Measurements from ENCODE around the gene PRPF19.

Gene PRPF19

DNA sequence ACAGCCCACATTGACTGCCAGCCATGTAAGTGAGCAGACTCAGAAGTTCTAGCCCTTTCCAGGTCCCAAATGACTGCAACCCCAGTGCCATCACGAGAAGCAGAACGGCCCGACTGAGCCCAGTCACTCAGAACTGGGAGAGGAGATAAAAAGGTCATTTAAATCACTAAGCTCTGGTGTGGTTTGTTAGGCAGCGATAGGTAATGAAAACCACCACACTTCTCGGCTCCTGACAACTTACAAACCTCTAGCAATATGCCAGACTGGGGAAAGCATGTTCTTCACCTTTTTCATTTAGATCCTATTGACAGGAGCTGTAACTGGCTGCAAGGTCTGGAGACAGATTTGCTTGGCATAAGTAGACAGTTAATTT lies 38.9 kb upstream of the PRPF19 start:
- DNase-seq (ENCODE audit: low spot score): no peak
- ChIA-PET POLR2A (ENCODE audit: low non-redundant PET) (no interaction called here), CTCF (no interaction called here)
- no peak for TF ChIP-seq CTCF (conservative IDR thresholded peaks at IDR 0.05; ENCODE audit: low read depth)
- H3K27ac ChIP-seq: no peak overlapping the region

DNA sequence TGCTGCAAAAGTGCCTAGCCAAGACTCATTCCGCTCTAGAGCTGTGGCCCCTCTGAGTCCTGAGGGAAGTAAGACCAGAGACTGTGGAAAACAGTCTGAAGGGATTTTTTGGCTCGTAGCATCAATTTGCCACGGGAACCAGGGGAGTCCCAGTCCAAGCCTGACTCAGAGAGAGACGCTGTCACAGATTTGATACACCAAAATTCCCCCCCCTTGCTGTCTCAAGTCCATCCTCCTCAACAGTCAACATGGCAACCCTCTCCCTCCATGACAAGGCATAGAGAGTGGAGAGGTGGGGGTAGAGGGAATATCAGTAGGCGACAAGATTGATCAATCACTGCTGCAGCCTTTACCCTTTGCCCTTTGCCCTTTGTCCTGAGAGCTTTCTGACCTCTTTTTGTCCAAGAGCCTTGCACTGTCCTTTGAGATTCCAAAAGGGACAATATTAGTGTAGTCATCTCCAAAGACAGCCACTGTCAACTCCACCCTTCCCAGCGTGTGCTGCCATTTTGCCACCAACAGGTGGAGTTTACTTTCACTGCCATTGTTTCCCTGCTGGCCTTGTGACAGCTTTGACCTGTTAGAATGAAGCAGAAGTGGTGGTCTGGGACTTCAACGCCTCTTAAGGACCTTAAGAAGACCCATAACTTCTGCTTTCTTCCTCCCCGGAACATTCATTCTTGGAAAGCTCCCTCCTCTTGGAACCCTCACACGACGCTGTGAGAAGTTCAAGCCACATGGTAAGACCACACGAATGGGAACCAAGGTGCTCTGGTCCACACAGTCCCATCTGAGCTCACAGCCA lies 38.3 kb upstream of the PRPF19 start:
- ChIA-PET CTCF (no interaction called here), POLR2A (ENCODE audit: low non-redundant PET) (no interaction called here)
- H3K27ac ChIP-seq: no peak overlapping the region
- DNase-seq (ENCODE audit: low spot score): no peak
- no peak for TF ChIP-seq CTCF (conservative IDR thresholded peaks at IDR 0.05; ENCODE audit: low read depth)

DNA sequence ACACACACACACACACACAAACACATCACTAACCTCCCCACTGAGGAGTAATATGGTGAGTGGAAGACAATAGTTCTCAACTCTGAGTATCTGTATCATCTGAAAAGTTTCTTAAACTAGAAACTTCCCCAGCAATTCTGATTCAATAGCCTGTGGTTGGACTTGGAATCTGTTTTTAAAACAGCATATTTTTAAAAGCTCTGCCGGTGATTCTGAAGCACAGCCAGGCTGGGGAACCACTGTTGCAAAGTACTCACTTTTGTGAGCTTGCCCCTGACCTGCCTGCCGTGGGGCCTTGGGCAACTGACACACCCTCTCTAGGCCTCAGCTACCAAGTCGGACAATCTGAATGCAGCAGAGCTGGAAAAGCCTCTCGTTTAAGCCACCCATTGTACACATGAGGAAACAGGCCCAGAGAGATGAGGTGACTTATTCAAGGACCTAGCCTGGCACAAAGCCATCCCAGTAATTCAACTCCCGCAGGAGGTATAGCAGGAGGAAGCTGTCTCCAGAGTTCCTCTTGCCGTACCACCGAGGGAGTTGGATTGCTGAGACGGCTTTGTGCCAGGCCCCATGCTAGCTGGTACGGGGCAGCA lies 36.7 kb upstream of the PRPF19 start:
- no peak for DNase-seq (ENCODE audit: low spot score)
- CTCF ChIA-PET: interaction anchor here (0.5 to 0.8 kb wide), 3 partner anchors 15 to 1143 kb away, joined by 3 to 5 read pairs (median 5); no protein-coding TSS in a partner anchor
- no peak for TF ChIP-seq CTCF (conservative IDR thresholded peaks at IDR 0.05; ENCODE audit: low read depth)
- POLR2A ChIA-PET (ENCODE audit: low non-redundant PET): no interaction called here
- H3K27ac ChIP-seq: no peak overlapping the region

DNA sequence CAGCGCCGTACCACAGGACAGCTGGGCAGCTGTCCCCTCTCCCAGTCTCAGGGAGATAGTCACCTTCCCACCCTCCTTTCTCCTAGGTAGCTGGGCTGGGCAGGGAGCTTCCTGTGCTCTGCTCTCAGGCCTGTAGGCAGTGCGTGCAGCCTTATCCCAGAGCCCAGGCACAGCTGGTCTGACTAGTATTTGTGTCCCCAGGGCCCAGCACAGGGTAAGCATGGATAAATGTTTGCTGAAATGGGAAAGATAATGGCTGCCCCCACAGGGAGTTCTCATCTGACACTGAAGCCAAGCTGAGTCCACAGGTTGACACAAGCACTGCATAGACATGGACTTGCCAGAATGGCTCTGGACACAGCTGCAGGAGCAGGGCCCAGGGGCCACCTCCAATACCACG lies 35.8 kb upstream of the PRPF19 start:
- no peak overlapping the region for H3K27ac ChIP-seq
- ChIA-PET CTCF (interaction anchor here (0.6 kb wide), 1 partner anchor 105 kb away, joined by 3 read pairs; no protein-coding TSS in a partner anchor), POLR2A (ENCODE audit: low non-redundant PET) (interaction anchor here (0.6 kb wide), 1 partner anchor 17 kb away, joined by 9 read pairs; no protein-coding TSS in a partner anchor)
- no peak for TF ChIP-seq CTCF (conservative IDR thresholded peaks at IDR 0.05; ENCODE audit: low read depth)
- DNase-seq (ENCODE audit: low spot score): no peak

GRCh38 chr11:60941371-60942119 lies 35.2 kb upstream of the PRPF19 start:
- no peak overlapping the region for H3K27ac ChIP-seq
- no peak for DNase-seq (ENCODE audit: low spot score)
- ChIA-PET CTCF (interaction anchor here (0.6 kb wide), 1 partner anchor 650 kb away, joined by 7 read pairs; no protein-coding TSS in a partner anchor), POLR2A (ENCODE audit: low non-redundant PET) (interaction anchor here (0.6 kb wide), 1 partner anchor 16 kb away, joined by 9 read pairs; no protein-coding TSS in a partner anchor)
- TF ChIP-seq CTCF (conservative IDR thresholded peaks at IDR 0.05; ENCODE audit: low read depth): no peak

GRCh38 chr11:60939855-60940254 lies 33.5 kb upstream of the PRPF19 start:
- CTCF ChIA-PET: interaction anchor here (0.6 kb wide), 1 partner anchor 32 kb away, joined by 3 read pairs; no protein-coding TSS in a partner anchor
- no peak for DNase-seq (ENCODE audit: low spot score)
- TF ChIP-seq CTCF (conservative IDR thresholded peaks at IDR 0.05; ENCODE audit: low read depth): no peak
- H3K27ac ChIP-seq: no peak overlapping the region
- POLR2A ChIA-PET (ENCODE audit: low non-redundant PET): no interaction called here

All from RWPE1 (cell line).